Measurements from ENCODE around the gene FIBCD1.

Gene FIBCD1

GRCh38 chr9:130854835-130855234, 84.2 kb downstream of the FIBCD1 start:
- no peak for TF ChIP-seq CTCF (IDR thresholded peaks at IDR 0.05; ENCODE audit: extremely low read depth, insufficient read depth, missing control alignments)
- in situ Hi-C loops (cut with MboI; ENCODE audit: low pct_unique_long_range_greater_than_20kb, low sequenced_read_pairs, unreplicated experiment): loop anchor here (10.0 kb wide), 1 partner anchor 140 kb away; no protein-coding TSS in a partner anchor

GRCh38 chr9:130854092-130854491, 85.0 kb downstream of the FIBCD1 start:
- DNase-seq (ENCODE audit: low spot score): no peak
- in situ Hi-C loops (cut with MboI; ENCODE audit: low pct_unique_long_range_greater_than_20kb, low sequenced_read_pairs, unreplicated experiment): loop anchor here (10.0 kb wide), 1 partner anchor 139 kb away; no protein-coding TSS in a partner anchor
- no peak for TF ChIP-seq CTCF (IDR thresholded peaks at IDR 0.05; ENCODE audit: extremely low read depth, insufficient read depth, missing control alignments)

More at GRCh38 chr9:130854835-130855234, 84.2 kb downstream of the FIBCD1 start:
- DNase-seq (ENCODE audit: low spot score): no peak

GRCh38 chr9:130852801-130853200, 86.2 kb downstream of the FIBCD1 start:
- DNase-seq (ENCODE audit: low spot score): no peak
- in situ Hi-C loops (cut with MboI; ENCODE audit: low pct_unique_long_range_greater_than_20kb, low sequenced_read_pairs, unreplicated experiment): loop anchor here (10.0 kb wide), 1 partner anchor 138 kb away; no protein-coding TSS in a partner anchor
- no peak for TF ChIP-seq CTCF (IDR thresholded peaks at IDR 0.05; ENCODE audit: extremely low read depth, insufficient read depth, missing control alignments)
